ENCODE measurements around the gene CLEC16A. TPM values are rescaled to one million over a fixed set of nuclear protein-coding genes. Genes with fewer than 3 reads are reported as not detected.

Gene CLEC16A
- total and polyA plus RNA-seq, 9 donors = 11.5 to 18.3 (median 14.9) TPM

GRCh38 chr16:11076259-11077018 is 132.1 kb downstream of the CLEC16A start:
- WGBS (ENCODE audit: insufficient coverage) = no CpG with 5 or more reads among the region's 13 CpGs
- DNase-seq = no peak
- H3K27me3 ChIP-seq (ENCODE audit: control insufficient read depth, insufficient read depth, low read length) = no peaks in the 10 kb centered on the region
- peaks cover 11% of the 10 kb centered on the region for H3K36me3 ChIP-seq (ENCODE audit: control insufficient read depth, insufficient read depth, low read length)
- H3K4me3 ChIP-seq (ENCODE audit: low read length) = no peak overlapping the region
- no peaks in the 10 kb centered on the region for H3K9me3 ChIP-seq (replicated peaks; ENCODE audit: control insufficient read depth, low read depth, low read length)
- no peak overlapping the region for H3K27ac ChIP-seq (ENCODE audit: low read length)
- peaks cover 19% of the 10 kb centered on the region for H3K4me1 ChIP-seq (ENCODE audit: control insufficient read depth, insufficient read depth, low read length)

- no peak overlapping the region for H3K4me3 ChIP-seq (ENCODE audit: low read length)
- no peaks in the 10 kb centered on the region for H3K27me3 ChIP-seq (ENCODE audit: control insufficient read depth, insufficient read depth, low read length)
- H3K9me3 ChIP-seq (replicated peaks; ENCODE audit: control insufficient read depth, low read depth, low read length) = no peaks in the 10 kb centered on the region
- H3K36me3 ChIP-seq (ENCODE audit: control insufficient read depth, insufficient read depth, low read length) = peaks cover 19% of the 10 kb centered on the region
- peaks cover 14% of the 10 kb centered on the region for H3K4me1 ChIP-seq (ENCODE audit: control insufficient read depth, insufficient read depth, low read length)
- DNase-seq = peak; percentile 75
- WGBS (ENCODE audit: insufficient coverage) = 90% methylated on average over 2 of the region's 5 CpGs
- no peak overlapping the region for H3K27ac ChIP-seq (ENCODE audit: low read length)
Measured at GRCh38 chr16:11078812-11079459, 134.6 kb downstream of the CLEC16A start.

GRCh38 chr16:11079652-11080187 is 135.4 kb downstream of the CLEC16A start:
- Histone ChIP-seq H3K9me3 (replicated peaks; ENCODE audit: control insufficient read depth, low read depth, low read length) (no peaks in the 10 kb centered on the region), H3K27me3 (ENCODE audit: control insufficient read depth, insufficient read depth, low read length) (no peaks in the 10 kb centered on the region), H3K36me3 (ENCODE audit: control insufficient read depth, insufficient read depth, low read length) (peaks cover 19% of the 10 kb centered on the region), H3K27ac (ENCODE audit: low read length) (peak overlapping the region; percentile 6), H3K4me1 (ENCODE audit: control insufficient read depth, insufficient read depth, low read length) (peaks cover 22% of the 10 kb centered on the region), H3K4me3 (ENCODE audit: low read length) (no peak overlapping the region)
- DNase-seq = peak; percentile 59
- 34% methylated on average over 6 of the region's 6 CpGs for WGBS (ENCODE audit: insufficient coverage)

- Histone ChIP-seq H3K27ac (ENCODE audit: low read length) (no peak overlapping the region), H3K9me3 (replicated peaks; ENCODE audit: control insufficient read depth, low read depth, low read length) (no peaks in the 10 kb centered on the region), H3K27me3 (ENCODE audit: control insufficient read depth, insufficient read depth, low read length) (no peaks in the 10 kb centered on the region), H3K4me1 (ENCODE audit: control insufficient read depth, insufficient read depth, low read length) (peaks cover 28% of the 10 kb centered on the region), H3K4me3 (ENCODE audit: low read length) (no peak overlapping the region), H3K36me3 (ENCODE audit: control insufficient read depth, insufficient read depth, low read length) (peaks cover 19% of the 10 kb centered on the region)
- 78% methylated on average over 5 of the region's 10 CpGs for WGBS (ENCODE audit: insufficient coverage)
- no peak for DNase-seq
Measured at GRCh38 chr16:11080327-11080967, 136.1 kb downstream of the CLEC16A start.

- no peaks in the 10 kb centered on the region for H3K27me3 ChIP-seq (ENCODE audit: control insufficient read depth, insufficient read depth, low read length)
- H3K27ac ChIP-seq (ENCODE audit: low read length) = no peak overlapping the region
- H3K4me1 ChIP-seq (ENCODE audit: control insufficient read depth, insufficient read depth, low read length) = peaks cover 28% of the 10 kb centered on the region
- no peaks in the 10 kb centered on the region for H3K9me3 ChIP-seq (replicated peaks; ENCODE audit: control insufficient read depth, low read depth, low read length)
- no peak for DNase-seq
- peaks cover 19% of the 10 kb centered on the region for H3K36me3 ChIP-seq (ENCODE audit: control insufficient read depth, insufficient read depth, low read length)
- 96% methylated on average over 7 of the region's 7 CpGs for whole genome bisulfite sequencing (ENCODE audit: insufficient coverage)
- H3K4me3 ChIP-seq (ENCODE audit: low read length) = no peak overlapping the region
Measured at GRCh38 chr16:11080999-11081630, 136.8 kb downstream of the CLEC16A start.

GRCh38 chr16:11082108-11082859 is 137.9 kb downstream of the CLEC16A start:
- Histone ChIP-seq H3K9me3 (replicated peaks; ENCODE audit: control insufficient read depth, low read depth, low read length) (no peaks in the 10 kb centered on the region), H3K4me3 (ENCODE audit: low read length) (no peak overlapping the region), H3K4me1 (ENCODE audit: control insufficient read depth, insufficient read depth, low read length) (peaks cover 28% of the 10 kb centered on the region), H3K27ac (ENCODE audit: low read length) (no peak overlapping the region), H3K27me3 (ENCODE audit: control insufficient read depth, insufficient read depth, low read length) (no peaks in the 10 kb centered on the region), H3K36me3 (ENCODE audit: control insufficient read depth, insufficient read depth, low read length) (peaks cover 17% of the 10 kb centered on the region)
- no peak for DNase-seq
- WGBS (ENCODE audit: insufficient coverage) = 67% methylated on average over 1 of the region's 16 CpGs

- no CpG with 5 or more reads among the region's 2 CpGs for WGBS (ENCODE audit: insufficient coverage)
- no peak overlapping the region for H3K4me3 ChIP-seq (ENCODE audit: low read length)
- H3K9me3 ChIP-seq (replicated peaks; ENCODE audit: control insufficient read depth, low read depth, low read length) = no peaks in the 10 kb centered on the region
- peaks cover 32% of the 10 kb centered on the region for H3K4me1 ChIP-seq (ENCODE audit: control insufficient read depth, insufficient read depth, low read length)
- H3K27me3 ChIP-seq (ENCODE audit: control insufficient read depth, insufficient read depth, low read length) = no peaks in the 10 kb centered on the region
- H3K36me3 ChIP-seq (ENCODE audit: control insufficient read depth, insufficient read depth, low read length) = peaks cover 17% of the 10 kb centered on the region
- H3K27ac ChIP-seq (ENCODE audit: low read length) = no peak overlapping the region
- no peak for DNase-seq
Measured at GRCh38 chr16:11082860-11083388, 138.6 kb downstream of the CLEC16A start.

- Histone ChIP-seq H3K27ac (ENCODE audit: low read length) (no peak overlapping the region), H3K4me3 (ENCODE audit: low read length) (no peak overlapping the region), H3K4me1 (ENCODE audit: control insufficient read depth, insufficient read depth, low read length) (peaks cover 31% of the 10 kb centered on the region), H3K9me3 (replicated peaks; ENCODE audit: control insufficient read depth, low read depth, low read length) (no peaks in the 10 kb centered on the region), H3K27me3 (ENCODE audit: control insufficient read depth, insufficient read depth, low read length) (no peaks in the 10 kb centered on the region), H3K36me3 (ENCODE audit: control insufficient read depth, insufficient read depth, low read length) (peaks cover 24% of the 10 kb centered on the region)
- no peak for DNase-seq
- WGBS (ENCODE audit: insufficient coverage) = 50% methylated on average over 1 of the region's 11 CpGs
Measured at GRCh38 chr16:11084484-11084875, 140.1 kb downstream of the CLEC16A start.

GRCh38 chr16:11084876-11085485 is 140.6 kb downstream of the CLEC16A start:
- no peak for DNase-seq
- 65% methylated on average over 8 of the region's 15 CpGs for WGBS (ENCODE audit: insufficient coverage)
- Histone ChIP-seq H3K27ac (ENCODE audit: low read length) (no peak overlapping the region), H3K36me3 (ENCODE audit: control insufficient read depth, insufficient read depth, low read length) (peaks cover 23% of the 10 kb centered on the region), H3K4me3 (ENCODE audit: low read length) (no peak overlapping the region), H3K27me3 (ENCODE audit: control insufficient read depth, insufficient read depth, low read length) (no peaks in the 10 kb centered on the region), H3K9me3 (replicated peaks; ENCODE audit: control insufficient read depth, low read depth, low read length) (no peaks in the 10 kb centered on the region), H3K4me1 (ENCODE audit: control insufficient read depth, insufficient read depth, low read length) (peaks cover 30% of the 10 kb centered on the region)

Measured in muscle of leg (tissue), 11 donors.